OCI-LY7 (cell line): ENCODE measurements around the gene CDKL1. TPM values are rescaled to one million over a fixed set of nuclear protein-coding genes. Genes with fewer than 3 reads are reported as not detected.

Source experiments
- BruUV-seq: library from RNA; stranded (reverse); fragments of 400-500 nt; replicated peaks from 2 replicates; lab custom pipeline; 2021; lab: Mats Ljungman, UMichigan
- CTCF ChIA-PET: fragments of 300-600 bp; sonication (Branson Sonifier 250); formaldehyde crosslinking; loops from one replicate; lab custom pipeline; 2022; ENCODE audit warnings: antibody characterized with exemption; ENCODE audit not compliant: unreplicated experiment; lab: Charles Lee
- POLR2A ChIA-PET: fragments of 300-600 bp; sonication (Branson Sonifier 250); formaldehyde crosslinking; loops from one replicate; lab custom pipeline; 2022; ENCODE audit warnings: antibody characterized with exemption; lab: Charles Lee
- DNase-seq: peaks from one replicate; pipeline ENCODE4 v3.0.0-alpha.2; 2015; ENCODE audit warnings: low spot score
- H2AFZ ChIP-seq: fragments of 200-600 bp; sonication (generic), shearing (Covaris generic); 2 replicates; pipeline ENCODE4 v1.6.1; 2014; ENCODE audit warnings: mild to moderate bottlenecking, antibody characterized with exemption, low read length, moderate library complexity
- H3K27ac ChIP-seq: fragments of 200-600 bp; sonication (generic); 2 replicates; pipeline ENCODE4 v1.5.1; 2014; ENCODE audit warnings: mixed run types, low read depth, mild to moderate bottlenecking, moderate library complexity, low read length, inconsistent platforms; ENCODE audit not compliant: poor library complexity, severe bottlenecking
- H3K36me3 ChIP-seq: fragments of 200-600 bp; sonication (generic); 2 replicates; pipeline ENCODE4 v1.6.1; 2014; ENCODE audit warnings: mild to moderate bottlenecking, antibody characterized with exemption, low read length, moderate library complexity, mixed read lengths; ENCODE audit not compliant: insufficient read depth
- H3K4me1 ChIP-seq: fragments of 200-600 bp; sonication (generic); 2 replicates; pipeline ENCODE4 v1.5.1; 2014; ENCODE audit warnings: mild to moderate bottlenecking, low read length; ENCODE audit not compliant: insufficient read depth, poor library complexity, severe bottlenecking
- H3K4me2 ChIP-seq: fragments of 200-600 bp; sonication (generic); 2 replicates; pipeline ENCODE4 v1.6.1; 2014; ENCODE audit warnings: mild to moderate bottlenecking, low read length
- H3K4me3 ChIP-seq: fragments of 200-600 bp; sonication (generic); 2 replicates; pipeline ENCODE4 v1.5.1; 2014; ENCODE audit warnings: mild to moderate bottlenecking, low read depth, low read length; ENCODE audit not compliant: poor library complexity, severe bottlenecking
- H3K79me2 ChIP-seq: fragments of 200-600 bp; sonication (generic); 2 replicates; pipeline ENCODE4 v1.6.1; 2016; ENCODE audit warnings: low read depth, mild to moderate bottlenecking, low read length, moderate library complexity, mixed read lengths; ENCODE audit not compliant: insufficient read depth
- H3K9me2 ChIP-seq: fragments of 200-600 bp; sonication (generic); 2 replicates; pipeline ENCODE4 v1.6.1; 2016; ENCODE audit warnings: mild to moderate bottlenecking, low read length, mixed read lengths; ENCODE audit not compliant: insufficient read depth
- H3K9me3 ChIP-seq: fragments of 200-600 bp; sonication (generic); 2 replicates; pipeline ENCODE4 v1.6.1; 2014; ENCODE audit warnings: mild to moderate bottlenecking, mixed run types, low read length, mixed read lengths
- H4K20me1 ChIP-seq: fragments of 200-600 bp; sonication (generic); 2 replicates; pipeline ENCODE4 v1.6.1; 2014; ENCODE audit warnings: mild to moderate bottlenecking, antibody characterized with exemption, low read length, moderate library complexity, mixed read lengths; ENCODE audit not compliant: insufficient read depth
- CTCF ChIP-seq: fragments of 200-600 bp; sonication (generic); conservative IDR thresholded peaks from 2 replicates; pipeline ENCODE4 v1.5.1; 2014; ENCODE audit warnings: mild to moderate bottlenecking, antibody characterized with exemption, low read length, moderate library complexity, mixed read lengths
- EZH2phosphoT487 ChIP-seq: fragments of 200-600 bp; sonication (generic); IDR thresholded peaks from 2 replicates; pipeline ENCODE4 v1.6.1; 2018; ENCODE audit warnings: low read depth, borderline replicate concordance, mild to moderate bottlenecking, mixed run types, antibody characterized with exemption, low read length, moderate library complexity, mixed read lengths
- intact Hi-C: fragments of 100-400 bp; cut with micrococcal nuclease; formaldehyde crosslinking; loops from one replicate; pipeline ENCODE4 v1.10.0; 2022; ENCODE audit not compliant: unreplicated experiment
- total RNA-seq, 2 experiments: library from RNA; depleted of rRNA in 1 of 2; stranded (reverse); fragments of >200 nt in 1 of 2; shearing (Covaris generic) in 1 of 2; gene quantifications; 2 replicates each; pipeline ENCODE4 v1.2.3, GENCODE V29; 2014 to 2022

CDKL1 gene
- total RNA-seq, 2 experiments from 2014 or later = 0.09 to 0.36 TPM

DNA sequence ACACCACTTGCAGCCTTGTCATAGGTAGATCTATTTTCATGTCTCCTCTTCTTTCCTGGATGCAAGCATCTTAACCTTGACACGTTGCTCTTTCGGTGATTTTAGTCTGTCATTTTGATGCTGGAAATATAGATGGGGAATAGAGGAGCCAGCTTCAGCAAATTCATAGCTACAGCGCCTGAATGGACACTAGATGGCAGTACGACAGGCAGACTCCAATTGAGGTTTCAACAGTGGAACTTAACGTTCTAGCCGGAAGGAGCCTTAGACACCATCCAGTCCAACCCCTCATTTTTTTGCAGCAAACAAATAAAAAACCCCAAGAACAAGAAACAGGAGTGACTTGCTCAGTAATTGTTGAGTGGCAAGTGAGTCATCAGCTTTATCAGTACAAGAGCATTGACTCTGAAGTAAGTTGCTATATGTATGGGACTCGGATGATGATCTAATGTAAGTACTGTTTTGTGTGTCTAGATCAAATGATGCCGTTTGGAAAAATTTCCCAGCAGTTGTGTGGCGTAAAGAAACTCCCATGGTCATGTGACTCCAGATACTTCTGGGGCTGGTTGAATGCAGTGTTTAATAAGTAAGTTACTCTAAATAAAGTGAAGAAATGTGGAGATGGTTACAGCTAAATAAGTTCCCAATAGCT, 75.5 kb downstream of the CDKL1 start:
- POLR2A ChIA-PET = interaction anchor here (0.8 to 1.4 kb wide), 3 partner anchors 10 to 238 kb away, joined by 3 to 6 read pairs (median 5); partner anchors contain the start of genes DMAC2L and L2HGDH
- Histone ChIP-seq H3K79me2 (peaks cover 13% of the 10 kb centered on the region; the same call in 1 of the 2 replicates), H3K9me3 (no peaks in the 10 kb centered on the region), H3K4me3 (no peak overlapping the region), H3K36me3 (peaks cover 32% of the 10 kb centered on the region), H4K20me1 (no peaks in the 10 kb centered on the region), H3K4me1 (peaks cover 14% of the 10 kb centered on the region), H3K9me2 (no peaks in the 10 kb centered on the region), H3K27ac (no peak overlapping the region), H3K4me2 (peak overlapping the region; percentile 36), H2AFZ (no peak overlapping the region; the same call in 1 of the 2 replicates)
- CTCF ChIA-PET = interaction anchor here (0.8 kb wide), 1 partner anchor 10 kb away, joined by 3 read pairs; no protein-coding TSS in a partner anchor
- DNase-seq = peak; percentile 80
- peak; percentile 99 for TF ChIP-seq CTCF
- TF ChIP-seq EZH2phosphoT487 = no peak
- no TSS peak for BruUV-seq
- intact Hi-C loops = loop anchor here (1.0 kb wide), 1 partner anchor 211 kb away; the partner anchor contains the start of gene MAP4K5

- DNase-seq = no peak
- ChIA-PET POLR2A (interaction anchor here (0.8 kb wide), 1 partner anchor 25 kb away, joined by 5 read pairs; no protein-coding TSS in a partner anchor), CTCF (interaction anchor here (0.8 kb wide), 1 partner anchor 11 kb away, joined by 3 read pairs; no protein-coding TSS in a partner anchor)
- Histone ChIP-seq H4K20me1 (no peaks in the 10 kb centered on the region), H3K4me3 (no peak overlapping the region), H3K4me2 (peak overlapping the region; percentile 36), H3K79me2 (peaks cover 13% of the 10 kb centered on the region; the same call in 1 of the 2 replicates), H3K27ac (no peak overlapping the region), H3K4me1 (peaks cover 14% of the 10 kb centered on the region), H3K9me2 (no peaks in the 10 kb centered on the region), H2AFZ (no peak overlapping the region), H3K9me3 (no peaks in the 10 kb centered on the region), H3K36me3 (peaks cover 25% of the 10 kb centered on the region)
- intact Hi-C loops = no loop called here
- BruUV-seq = no TSS peak
- no peak for TF ChIP-seq CTCF
- no peak for TF ChIP-seq EZH2phosphoT487
These were observed 76.4 kb downstream of the CDKL1 start for GRCh38 chr14:50320283-50320682.

DNA sequence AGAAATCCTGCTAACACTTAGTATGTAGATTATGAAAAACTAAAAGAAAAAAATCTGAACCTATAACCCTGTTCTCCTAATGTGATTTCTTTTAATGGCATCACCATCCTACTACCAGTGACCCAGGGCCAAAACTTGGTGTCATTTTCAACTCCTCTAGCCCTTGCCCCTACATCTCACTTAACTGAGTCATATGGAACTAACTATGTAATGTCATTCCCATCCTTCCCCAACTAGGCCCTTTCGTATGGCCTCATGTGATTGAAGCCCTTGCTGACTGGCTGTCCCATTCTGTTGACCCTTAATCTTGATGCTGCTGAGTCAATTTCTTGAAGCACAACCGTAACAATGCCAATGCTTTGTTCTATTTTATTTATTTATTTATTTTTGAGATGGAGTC, 77.0 kb downstream of the CDKL1 start:
- Histone ChIP-seq H3K4me3 (no peak overlapping the region), H3K9me3 (no peaks in the 10 kb centered on the region), H2AFZ (no peak overlapping the region), H3K4me2 (no peak overlapping the region), H4K20me1 (no peaks in the 10 kb centered on the region), H3K4me1 (peaks cover 14% of the 10 kb centered on the region), H3K27ac (no peak overlapping the region), H3K36me3 (peaks cover 20% of the 10 kb centered on the region), H3K79me2 (peaks cover 13% of the 10 kb centered on the region; the same call in 1 of the 2 replicates), H3K9me2 (no peaks in the 10 kb centered on the region)
- no TSS peak for BruUV-seq
- no peak for DNase-seq
- POLR2A ChIA-PET = no interaction called here
- TF ChIP-seq CTCF (no peak), EZH2phosphoT487 (no peak)
- CTCF ChIA-PET = no interaction called here
- intact Hi-C loops = loop anchor here (10.0 kb wide), 1 partner anchor 455 kb away; no protein-coding TSS in a partner anchor
